Ascending aorta (tissue), 2 donors: ENCODE measurements around the gene ELOA. TPM values are rescaled to one million over a fixed set of nuclear protein-coding genes. Genes with fewer than 3 reads are reported as not detected.

Source experiments
- DNase-seq, 2 donors: peaks; one replicate each; pipeline ENCODE4 v3.0.0-alpha.2; 2019; ENCODE audit warnings: low spot score in 2 of 2
- H3K27ac ChIP-seq, 2 donors: fragments of 200-600 bp; sonication (generic); one replicate each; pipeline ENCODE4 v1.5.1; 2016 to 2017; ENCODE audit warnings: mild to moderate bottlenecking in 1 of 2
- H3K27me3 ChIP-seq: fragments of 200-600 bp; sonication (generic); one replicate; pipeline ENCODE4 v1.5.1; 2017
- H3K36me3 ChIP-seq, 2 donors: fragments of 200-600 bp; sonication (generic); one replicate each; pipeline ENCODE4 v1.5.1; 2016
- H3K4me1 ChIP-seq, 2 donors: fragments of 200-600 bp; sonication (generic); one replicate each; pipeline ENCODE4 v1.5.1; 2016 to 2017; ENCODE audit warnings: mild to moderate bottlenecking in 1 of 2
- H3K4me3 ChIP-seq, 2 donors: fragments of 200-600 bp; sonication (generic); one replicate each; pipeline ENCODE4 v1.5.1; 2016 to 2017; ENCODE audit warnings: mild to moderate bottlenecking in 1 of 2
- H3K9me3 ChIP-seq, 2 donors: fragments of 200-600 bp; sonication (generic); one replicate each; pipeline ENCODE4 v1.5.1; 2016
- CTCF ChIP-seq, 3 experiments: fragments of 200-600 bp in 2 of 3; fragments of 450-650 bp in 1 of 3; sonication (generic) in 2 of 3; IDR thresholded peaks; one replicate each; pipeline ENCODE4 v1.5.1; 2016 to 2019; ENCODE audit warnings: antibody characterized with exemption in 3 of 3, mild to moderate bottlenecking in 1 of 3, moderate library complexity in 1 of 3
- intact Hi-C: fragments of 100-400 bp; cut with DNase I; formaldehyde crosslinking; loops from one replicate; pipeline ENCODE4 v1.15.1; 2023
- total RNA-seq: library from RNA; depleted of rRNA; stranded (reverse); fragments of >200 nt; gene quantifications from one replicate; pipeline ENCODE4 v1.1.0, GENCODE V29; 2016

ELOA gene
- total RNA-seq, 1 donor from 2014 or later = 22.6 TPM

DNA sequence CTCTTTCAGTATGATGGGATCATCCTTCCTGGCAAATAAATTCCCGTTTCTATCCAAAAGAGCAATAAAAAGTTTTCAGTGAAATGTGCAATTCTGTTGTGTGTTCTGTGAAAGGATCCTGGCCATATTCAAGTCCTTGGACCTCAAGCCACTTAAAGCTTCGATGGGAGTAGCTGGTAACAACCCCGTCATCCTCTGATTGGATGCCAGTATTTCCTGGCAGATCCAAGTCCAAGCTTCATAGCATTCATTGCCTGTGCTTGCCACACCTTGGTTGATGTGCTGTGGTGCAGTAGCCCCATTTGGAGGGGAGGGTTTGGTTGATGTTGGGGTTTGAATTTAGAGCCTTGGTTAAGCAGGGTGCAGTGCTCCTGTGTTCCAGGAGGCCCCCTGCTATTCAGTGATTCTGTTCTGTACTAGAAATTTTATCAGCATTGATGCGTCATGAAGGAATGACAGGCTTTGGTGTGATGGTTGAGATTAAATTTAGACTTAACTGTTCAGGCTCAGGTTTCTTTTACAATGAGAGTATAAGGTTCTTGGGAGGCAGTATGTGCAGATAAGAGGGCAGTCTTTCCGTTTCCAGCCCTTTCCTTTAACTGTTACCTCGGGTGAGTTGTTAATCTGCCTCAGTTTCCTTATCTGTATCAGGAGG lies 46.8 kb upstream of the ELOA start:
- Histone ChIP-seq H3K36me3 (peaks cover 76 to 82% of the 10 kb centered on the region in 2 donors), H3K4me3 (no peak overlapping the region), H3K9me3 (no peaks in the 10 kb centered on the region), H3K27ac (no peak overlapping the region), H3K27me3 (no peaks in the 10 kb centered on the region), H3K4me1 (peaks cover 8 to 17% of the 10 kb centered on the region in 2 donors)
- DNase-seq = no peak
- intact Hi-C loops = no loop called here
- no peak for TF ChIP-seq CTCF (IDR thresholded peaks at IDR 0.05)

- H3K4me3 ChIP-seq = no peak overlapping the region
- H3K27ac ChIP-seq = no peak overlapping the region
- intact Hi-C loops = no loop called here
- no peaks in the 10 kb centered on the region for H3K9me3 ChIP-seq
- H3K36me3 ChIP-seq = peaks cover 84 to 94% of the 10 kb centered on the region in 2 donors
- no peak for TF ChIP-seq CTCF (IDR thresholded peaks at IDR 0.05)
- H3K4me1 ChIP-seq = peaks cover 0 to 6% of the 10 kb centered on the region in 2 donors
- H3K27me3 ChIP-seq = no peaks in the 10 kb centered on the region
- DNase-seq = no peak
These were observed 44.8 kb upstream of the ELOA start for GRCh38 chr1:23698466-23698865.

DNA sequence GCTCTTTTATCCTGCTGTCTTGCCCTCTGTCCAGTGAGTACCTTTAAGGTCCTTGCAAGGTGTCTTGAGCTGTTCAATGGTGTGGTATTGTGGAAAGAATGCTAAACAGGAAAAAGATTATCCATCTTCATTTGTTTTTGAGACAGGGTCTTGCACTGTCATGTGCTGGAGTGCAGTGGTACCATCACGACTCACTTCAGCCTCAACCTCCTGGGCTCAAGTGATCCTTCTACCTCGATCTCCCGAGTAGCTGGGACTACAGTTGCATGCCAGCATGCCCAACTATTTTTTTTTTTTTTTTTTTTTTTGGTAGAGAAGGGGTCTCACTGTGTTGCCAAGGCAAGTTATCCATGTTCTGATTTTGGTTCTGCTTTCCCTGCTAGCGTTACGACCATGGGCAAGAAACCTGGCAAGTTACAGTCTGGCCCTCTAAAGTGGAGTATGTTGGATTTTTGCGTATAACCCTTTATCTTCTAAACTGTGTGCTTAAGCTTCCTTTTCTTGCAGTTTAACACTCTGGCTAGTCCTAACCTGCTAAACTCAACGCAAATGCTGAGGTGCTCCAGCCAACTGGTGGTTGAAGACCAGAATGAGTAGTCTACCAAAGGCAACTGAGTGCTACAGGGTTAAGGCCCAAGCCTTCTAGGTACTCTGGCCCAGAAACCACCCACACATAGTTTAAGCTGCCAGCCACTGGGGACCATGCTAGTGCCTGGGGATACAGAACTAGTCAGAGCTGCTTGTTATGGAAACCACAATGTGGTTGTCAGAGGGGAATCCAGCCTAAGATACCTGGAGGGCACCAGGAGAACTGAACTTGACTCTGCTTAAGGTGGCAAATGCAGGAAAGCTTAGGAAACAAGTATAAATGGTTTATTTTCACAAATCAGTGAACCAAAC lies 43.7 kb upstream of the ELOA start:
- DNase-seq = no peak
- Histone ChIP-seq H3K36me3 (peaks cover 80 to 87% of the 10 kb centered on the region in 2 donors), H3K4me1 (peaks cover 0 to 5% of the 10 kb centered on the region in 2 donors), H3K27me3 (no peaks in the 10 kb centered on the region), H3K27ac (no peak overlapping the region), H3K4me3 (no peak overlapping the region), H3K9me3 (no peaks in the 10 kb centered on the region)
- intact Hi-C loops = no loop called here
- TF ChIP-seq CTCF (IDR thresholded peaks at IDR 0.05) = no peak

GRCh38 chr1:23701310-23701709 lies 42.0 kb upstream of the ELOA start:
- intact Hi-C loops = no loop called here
- H3K27me3 ChIP-seq = no peaks in the 10 kb centered on the region
- H3K4me3 ChIP-seq = no peak overlapping the region
- TF ChIP-seq CTCF (IDR thresholded peaks at IDR 0.05) = no peak
- H3K36me3 ChIP-seq = peaks cover 63 to 77% of the 10 kb centered on the region in 2 donors
- no peak overlapping the region for H3K27ac ChIP-seq
- H3K9me3 ChIP-seq = no peaks in the 10 kb centered on the region
- no peak for DNase-seq
- no peaks in the 10 kb centered on the region for H3K4me1 ChIP-seq

- Histone ChIP-seq H3K27me3 (no peaks in the 10 kb centered on the region), H3K4me1 (no peaks in the 10 kb centered on the region), H3K9me3 (no peaks in the 10 kb centered on the region), H3K36me3 (peaks cover 56 to 71% of the 10 kb centered on the region in 2 donors), H3K27ac (no peak overlapping the region), H3K4me3 (no peak overlapping the region)
- DNase-seq = no peak
- TF ChIP-seq CTCF (IDR thresholded peaks at IDR 0.05) = no peak
- intact Hi-C loops = no loop called here
These were observed 41.3 kb upstream of the ELOA start for GRCh38 chr1:23701996-23702395.
